Smooth muscle cell (in vitro differentiated cells): Measurements from ENCODE around the gene KLHL40. TPM values are rescaled to one million over a fixed set of nuclear protein-coding genes. Genes with fewer than 3 reads are reported as not detected.

Experiments
- DNase-seq: peaks from one replicate; lab custom pipeline; 2025; ENCODE audit not compliant: unreplicated experiment; lab: John Stamatoyannopoulos, UW
- H2AFZ ChIP-seq: fragments of 200-600 bp; sonication (generic); 2 replicates; pipeline ENCODE4 v1.6.0; 2016; ENCODE audit warnings: antibody characterized with exemption, low read depth, mild to moderate bottlenecking
- H3F3A ChIP-seq: fragments of 200-600 bp; sonication (generic); 2 replicates; pipeline ENCODE4 v1.6.0; 2017; ENCODE audit warnings: antibody characterized with exemption, low read depth
- H3K27ac ChIP-seq: fragments of 200-600 bp; sonication (generic); 2 replicates; pipeline ENCODE4 v1.5.1; 2016; ENCODE audit warnings: low read depth, mild to moderate bottlenecking
- H3K27me3 ChIP-seq: fragments of 200-600 bp; sonication (generic); 2 replicates; pipeline ENCODE4 v1.6.1; 2016; ENCODE audit warnings: low read depth, mild to moderate bottlenecking
- H3K36me3 ChIP-seq: fragments of 200-600 bp; sonication (generic); 2 replicates; pipeline ENCODE4 v1.5.1; 2016; ENCODE audit warnings: low read depth
- H3K4me1 ChIP-seq: fragments of 200-600 bp; sonication (generic); 2 replicates; pipeline ENCODE4 v1.5.1; 2016; ENCODE audit warnings: low read depth
- H3K4me2 ChIP-seq: fragments of 200-600 bp; sonication (generic); 2 replicates; pipeline ENCODE4 v1.6.0; 2016; ENCODE audit warnings: mild to moderate bottlenecking
- H3K4me3 ChIP-seq: fragments of 200-600 bp; sonication (generic); 2 replicates; pipeline ENCODE4 v1.5.1; 2016; ENCODE audit warnings: mild to moderate bottlenecking
- H3K79me2 ChIP-seq: fragments of 200-600 bp; sonication (generic); 2 replicates; pipeline ENCODE4 v1.6.0; 2016; ENCODE audit warnings: low read depth, mild to moderate bottlenecking
- H3K9ac ChIP-seq: fragments of 200-600 bp; sonication (generic); 2 replicates; pipeline ENCODE4 v1.6.0; 2016; ENCODE audit warnings: low read depth
- H3K9me3 ChIP-seq: fragments of 200-600 bp; sonication (generic); replicated peaks from 2 replicates; pipeline ENCODE4 v1.5.1; 2016; ENCODE audit warnings: low read depth
- H4K20me1 ChIP-seq: fragments of 200-600 bp; sonication (generic); 2 replicates; pipeline ENCODE4 v1.6.0; 2016; ENCODE audit warnings: low read depth
- CTCF ChIP-seq: fragments of 200-600 bp; sonication (generic); IDR thresholded peaks from 2 replicates; pipeline ENCODE4 v1.5.1; 2017; ENCODE audit warnings: borderline replicate concordance, mild to moderate bottlenecking, antibody characterized with exemption; ENCODE audit not compliant: insufficient read depth, poor library complexity, severe bottlenecking
- whole genome bisulfite sequencing: methylation state at CpG from one replicate; pipeline ENCODE4 v1.1.7; 2016; ENCODE audit warnings: low lambda C conversion rate; 5-methylcytosine and 5-hydroxymethylcytosine counted together
- polyA plus RNA-seq: library from polyadenylated mRNA; unstranded; fragments of >200 nt; fragmentation: Nextera tagmentation; extraction: Ambion mirVana; gene quantifications from 2 replicates; pipeline ENCODE4 v1.2.1, GENCODE V29; 2016
- total RNA-seq: library from RNA; depleted of rRNA; stranded (reverse); fragments of >200 nt; gene quantifications from 2 replicates; pipeline ENCODE4 v1.2.3, GENCODE V29; 2014

KLHL40 gene
- total and polyA plus RNA-seq, 2 experiments from 2014 or later: not detected

- Histone ChIP-seq H3K4me1 (no peaks in the 10 kb centered on the region), H3K9me3 (no peaks in the 10 kb centered on the region), H3K27ac (no peak overlapping the region), H3K9ac (no peak overlapping the region), H2AFZ (no peak overlapping the region), H3K36me3 (no peaks in the 10 kb centered on the region), H3K79me2 (no peaks in the 10 kb centered on the region), H3K4me3 (no peak overlapping the region), H4K20me1 (no peaks in the 10 kb centered on the region), H3K4me2 (no peak overlapping the region), H3F3A (no peaks in the 10 kb centered on the region), H3K27me3 (peaks cover 3% of the 10 kb centered on the region)
- 80% methylated on average over 8 of the region's 9 CpGs for WGBS
- no peak for TF ChIP-seq CTCF
- no peak for DNase-seq
Observed at GRCh38 chr3:42689421-42690014, 4.2 kb downstream of the KLHL40 start.

GRCh38 chr3:42690191-42690590, 4.9 kb downstream of the KLHL40 start:
- Histone ChIP-seq H3K4me2 (no peak overlapping the region), H3K9ac (no peak overlapping the region), H3K4me1 (no peaks in the 10 kb centered on the region), H3K79me2 (no peaks in the 10 kb centered on the region), H3K36me3 (no peaks in the 10 kb centered on the region), H3F3A (no peaks in the 10 kb centered on the region), H3K9me3 (no peaks in the 10 kb centered on the region), H2AFZ (no peak overlapping the region), H4K20me1 (no peaks in the 10 kb centered on the region), H3K27me3 (peaks cover 9% of the 10 kb centered on the region), H3K4me3 (no peak overlapping the region), H3K27ac (no peak overlapping the region)
- no peak for TF ChIP-seq CTCF
- 88% methylated on average over 7 of the region's 7 CpGs for WGBS
- no peak for DNase-seq

GRCh38 chr3:42690766-42691680, 5.7 kb downstream of the KLHL40 start:
- Histone ChIP-seq H3K4me2 (no peak overlapping the region), H2AFZ (no peak overlapping the region), H3K4me3 (no peak overlapping the region), H3K79me2 (no peaks in the 10 kb centered on the region), H3K27me3 (peaks cover 11% of the 10 kb centered on the region), H3F3A (no peaks in the 10 kb centered on the region), H3K36me3 (no peaks in the 10 kb centered on the region), H3K9ac (no peak overlapping the region), H4K20me1 (no peaks in the 10 kb centered on the region), H3K9me3 (no peaks in the 10 kb centered on the region), H3K4me1 (no peaks in the 10 kb centered on the region), H3K27ac (no peak overlapping the region)
- no peak for TF ChIP-seq CTCF
- no peak for DNase-seq
- WGBS: 95% methylated on average over 10 of the region's 10 CpGs
